HG02798 (cell line): Measurements from ENCODE around the gene OBSCN.

Source experiments
- ATAC-seq: cut with Tn5 transposase; IDR thresholded peaks from one replicate; pipeline ENCODE4 v1.9.1; 2021; ENCODE audit warnings: mild to moderate bottlenecking; ENCODE audit not compliant: unreplicated experiment, poor library complexity

The OBSCN gene

DNA sequence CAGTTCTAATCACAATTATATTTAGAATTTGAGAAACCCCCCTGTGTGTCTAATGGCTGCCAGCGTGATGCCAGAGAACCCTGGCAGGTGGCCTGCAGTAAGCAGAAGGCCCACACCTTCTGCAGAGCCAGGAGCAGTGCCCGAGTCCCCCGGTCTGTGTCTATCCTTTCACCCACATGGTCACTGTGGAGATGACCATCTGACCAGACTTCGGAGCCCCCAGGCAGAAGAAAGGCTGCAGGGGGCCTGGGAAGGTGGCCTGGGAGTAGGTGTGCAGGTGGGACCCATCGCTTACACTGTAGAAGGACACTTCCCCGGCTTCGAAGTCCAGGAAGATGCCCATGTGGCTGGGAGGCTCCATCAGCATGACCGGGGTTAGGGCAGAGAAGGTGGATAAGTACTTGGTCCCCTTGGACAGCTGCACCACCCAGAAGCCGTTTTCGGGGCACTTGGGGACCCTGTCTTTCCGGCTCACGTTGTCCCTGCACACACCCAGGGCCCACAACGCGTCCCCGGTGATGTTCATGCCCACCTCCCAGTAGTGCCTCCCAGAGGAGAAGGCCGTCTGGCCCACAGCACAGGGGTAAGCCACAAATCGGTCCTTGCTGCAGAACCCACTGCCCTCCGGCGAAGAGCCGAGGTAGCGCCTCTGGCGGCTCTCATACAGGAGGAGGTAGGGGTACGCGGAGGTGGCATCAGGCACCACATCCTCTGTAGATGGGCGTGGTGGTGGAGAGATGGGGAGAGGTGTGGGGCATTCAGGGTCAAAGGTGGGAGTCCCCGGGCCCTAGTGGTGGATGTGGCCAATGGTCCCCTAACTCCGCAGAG, 200.4 kb downstream of the OBSCN start:
- ATAC-seq: no peak

DNA sequence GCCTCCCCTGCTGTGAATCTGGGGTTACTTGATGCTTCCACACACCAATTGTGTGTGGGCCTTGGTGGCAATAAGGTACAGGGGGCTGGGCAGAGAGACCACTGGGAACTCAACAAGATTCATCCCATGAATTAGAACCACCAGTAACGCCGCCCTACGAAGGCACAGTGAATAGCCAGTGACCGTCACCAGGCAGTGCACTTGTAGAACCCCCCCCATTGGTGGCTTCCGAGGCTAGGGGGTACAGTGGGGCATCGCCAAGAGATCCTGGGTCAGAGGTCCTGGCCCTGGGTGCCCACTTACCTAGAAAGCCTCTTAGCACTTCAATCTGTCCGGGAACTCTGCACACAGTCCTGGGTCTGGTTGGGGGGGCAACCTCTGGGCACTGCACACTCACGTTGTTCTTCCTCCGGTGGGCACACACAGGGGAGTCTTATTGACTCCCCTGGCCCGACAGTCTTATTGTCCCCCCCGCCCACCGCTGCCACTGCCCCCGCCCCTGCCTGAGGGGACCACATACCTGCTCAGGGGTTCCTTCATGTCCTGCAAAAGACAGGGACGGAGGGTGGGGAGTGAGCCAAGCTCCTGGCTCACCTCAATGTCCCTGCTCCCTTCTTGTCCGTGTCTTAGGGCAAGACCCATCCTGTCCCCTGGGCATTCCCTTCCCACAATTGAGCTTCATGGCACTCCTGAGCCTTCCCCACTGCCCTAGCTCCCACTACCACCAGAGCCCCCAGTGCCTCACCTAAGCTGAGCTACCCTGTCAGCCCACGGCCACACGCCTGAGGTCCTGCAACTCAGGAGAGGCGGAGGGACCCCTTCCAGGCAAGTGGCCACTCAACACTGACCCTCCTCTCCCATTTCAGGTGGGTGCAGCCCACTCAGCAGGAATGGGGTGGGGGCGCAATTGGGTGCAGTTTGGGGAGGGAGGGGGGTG, 201.3 kb downstream of the OBSCN start:
- no peak for ATAC-seq

DNA sequence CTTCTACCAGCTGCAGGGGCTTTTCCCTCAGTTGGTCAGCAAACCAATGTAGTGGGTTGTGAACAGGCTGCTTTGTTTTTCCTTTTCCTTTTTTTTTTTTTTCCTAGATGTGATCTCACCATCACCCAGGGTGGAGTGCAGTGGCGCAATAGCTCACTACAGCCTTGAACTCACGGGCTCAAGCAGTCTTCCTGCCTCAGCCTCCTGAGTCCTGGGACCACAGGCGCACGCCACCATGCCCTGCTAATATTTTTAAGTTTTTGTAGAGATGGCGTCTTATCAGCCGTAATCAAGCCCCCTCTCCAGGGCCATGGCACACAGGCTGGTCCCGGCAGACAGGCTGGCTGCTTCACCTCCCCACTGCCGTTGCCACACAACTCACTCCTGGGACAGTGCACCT, 202.2 kb downstream of the OBSCN start:
- ATAC-seq: no peak

DNA sequence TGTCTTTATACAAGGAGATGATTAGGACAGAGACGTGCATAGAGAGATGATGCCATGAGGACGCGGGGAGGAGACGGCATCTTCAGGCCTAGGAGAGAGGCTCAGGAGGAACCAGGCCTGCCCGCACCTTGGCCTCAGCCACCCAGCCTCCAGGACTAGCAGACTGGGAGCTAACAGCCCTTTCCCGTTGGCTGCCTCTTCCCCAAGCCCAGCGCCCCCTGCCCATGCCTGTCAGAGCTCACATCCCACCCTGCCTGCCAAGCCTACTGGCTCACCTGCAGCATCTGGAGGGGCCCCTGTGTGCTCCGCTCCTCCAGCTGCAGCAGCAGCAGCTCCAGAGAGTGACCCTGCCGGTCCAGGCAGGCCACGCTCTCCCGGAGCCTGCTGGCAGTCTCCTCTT, 202.8 kb downstream of the OBSCN start:
- no peak for ATAC-seq

GRCh38 chr1:228411121-228411520, 203.3 kb downstream of the OBSCN start:
- no peak for ATAC-seq

DNA sequence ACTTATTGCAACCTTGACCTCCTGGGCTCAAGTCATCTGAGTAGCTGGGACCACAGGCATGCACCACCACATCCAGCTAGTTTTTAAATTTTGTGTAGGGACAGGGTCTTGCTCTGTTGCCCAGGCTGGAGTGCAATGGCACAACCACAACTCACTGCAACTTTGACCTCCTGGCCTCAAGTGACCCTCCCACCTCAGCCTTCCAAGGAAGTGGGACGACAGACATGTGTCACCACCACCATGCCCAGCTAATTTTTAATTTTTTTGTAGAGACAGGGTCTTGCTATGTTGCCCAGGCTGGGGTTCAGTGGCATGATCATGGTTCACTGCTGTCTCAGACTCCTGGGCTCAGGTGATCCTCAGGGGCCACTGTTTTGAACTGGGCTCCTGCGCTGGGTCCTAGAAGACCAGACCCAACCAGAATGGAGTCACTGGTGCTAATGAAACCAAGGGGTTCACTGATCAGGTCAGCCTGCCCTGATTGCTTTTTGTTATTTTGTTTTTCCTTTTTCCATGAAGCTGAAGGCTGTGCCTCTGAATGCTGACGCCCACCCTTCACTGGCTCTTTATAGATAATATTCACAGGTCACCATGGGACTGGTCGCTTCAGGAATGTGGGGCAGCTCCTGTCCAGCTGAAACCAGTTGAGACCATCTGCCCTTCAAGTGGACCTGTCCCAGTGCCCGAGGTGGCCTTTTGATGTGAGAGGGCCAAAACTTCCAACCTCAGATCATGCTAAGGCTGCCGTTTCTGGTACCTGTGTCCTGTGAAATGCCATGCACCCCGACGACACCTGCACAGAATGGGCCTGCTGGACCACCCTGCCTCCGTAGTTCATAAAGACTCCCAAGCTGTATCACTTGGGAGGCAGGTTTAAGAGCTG, 203.9 kb downstream of the OBSCN start:
- ATAC-seq: no peak

GRCh38 chr1:228413241-228414010, 205.6 kb downstream of the OBSCN start:
- ATAC-seq: no peak

- no peak for ATAC-seq
Measured at GRCh38 chr1:228414511-228415211, 206.8 kb downstream of the OBSCN start.

DNA sequence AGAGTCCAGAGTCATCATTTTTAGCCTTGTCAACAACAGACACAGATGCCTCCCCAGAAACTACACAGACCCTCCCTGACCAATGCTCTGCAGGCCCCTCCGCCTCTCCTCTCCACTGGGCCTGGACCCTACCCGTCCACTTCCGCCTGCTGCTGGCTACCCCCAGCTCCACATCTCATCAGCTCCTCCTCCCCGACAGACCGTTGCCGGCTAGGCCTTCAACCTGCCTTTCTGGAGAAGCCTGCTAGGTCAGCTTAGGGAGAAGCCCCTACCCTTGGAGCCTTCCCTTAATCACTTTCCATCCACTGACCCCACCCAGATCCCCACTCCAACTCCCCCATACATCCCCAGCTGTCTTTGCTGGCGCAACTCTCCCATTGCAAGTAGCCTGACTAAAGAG, 207.4 kb downstream of the OBSCN start:
- no peak for ATAC-seq

DNA sequence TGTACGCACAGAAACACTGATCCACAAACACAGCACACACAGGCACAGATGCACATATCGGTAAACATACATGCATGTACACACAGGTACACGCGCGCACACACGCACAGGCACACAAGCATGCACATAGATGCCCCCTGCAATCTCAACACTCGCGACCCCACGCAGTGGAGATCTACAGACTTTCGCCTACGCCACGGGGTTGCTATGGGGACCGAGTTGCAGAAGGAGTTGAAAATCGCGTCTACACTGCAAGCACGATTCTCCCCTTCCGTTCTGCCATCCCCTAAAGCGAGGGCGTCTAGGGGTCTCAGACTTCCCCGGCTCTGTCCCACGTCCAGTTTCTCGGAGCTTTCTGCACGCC, 208.0 kb downstream of the OBSCN start:
- no peak for ATAC-seq

- ATAC-seq: no peak
Measured at GRCh38 chr1:228416217-228416933, 208.5 kb downstream of the OBSCN start, which contains the start of gene TRIM17. Gene TRIM17, minus strand, starts transcription at chr1:228416861. Its CDS starts 1,789 bp downstream, at chr1:228415072.

DNA sequence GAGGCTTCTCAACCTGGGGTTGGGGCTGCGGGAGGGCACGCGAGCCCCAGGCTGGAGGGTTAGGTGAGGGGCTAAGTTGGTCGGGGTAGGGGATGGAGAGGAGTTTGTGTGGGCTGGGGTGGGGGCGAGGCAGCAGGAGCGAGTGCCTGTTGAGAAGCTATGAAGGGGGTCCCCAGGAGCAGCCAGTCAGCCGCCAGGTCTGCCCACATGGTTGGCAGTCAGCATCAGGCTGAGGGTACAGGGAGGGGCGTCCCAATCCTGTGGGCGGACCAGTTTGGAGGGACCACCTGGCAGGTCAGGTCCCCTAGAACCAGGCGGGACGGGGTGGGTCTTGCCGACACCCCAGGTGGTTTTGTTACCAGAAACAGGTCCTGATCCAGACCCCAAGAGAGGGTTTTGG, 209.2 kb downstream of the OBSCN start:
- no peak for ATAC-seq

- ATAC-seq: no peak
Measured at GRCh38 chr1:228417483-228418203, 209.8 kb downstream of the OBSCN start.

- ATAC-seq: no peak
Measured at GRCh38 chr1:228420968-228421826, 213.4 kb downstream of the OBSCN start.

DNA sequence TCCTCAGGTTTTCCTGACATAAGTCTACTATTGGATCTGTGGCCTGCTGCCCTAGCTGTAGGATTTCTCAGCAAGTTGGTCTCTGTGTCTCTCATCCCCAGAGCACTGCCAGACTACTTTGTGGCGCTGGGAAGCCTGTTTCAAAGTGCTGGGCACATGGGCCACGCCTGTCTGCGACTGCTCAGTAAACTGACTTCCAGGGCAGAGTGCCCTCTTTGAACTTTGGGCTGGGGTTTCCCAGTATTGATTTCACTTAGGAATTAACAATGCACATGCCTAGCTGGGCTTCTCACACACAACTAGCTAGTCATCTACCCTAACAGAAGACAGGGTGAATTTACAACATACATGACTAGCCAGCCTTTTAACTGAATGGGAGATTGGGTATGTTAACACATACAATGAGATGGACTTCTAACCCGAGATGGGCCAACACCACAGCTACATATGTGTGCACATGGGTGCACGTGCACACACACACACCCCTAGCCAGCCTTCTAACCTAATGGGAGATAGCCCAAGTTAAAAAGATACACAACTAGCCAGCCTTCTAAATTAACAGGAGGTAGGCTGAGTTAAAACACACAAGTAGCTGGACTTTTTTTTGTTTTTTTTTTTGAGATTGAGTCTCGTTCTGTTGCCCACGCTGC, 215.7 kb downstream of the OBSCN start:
- ATAC-seq: no peak
